ENCODE results near the gene SEC22A. TPM values are rescaled to one million over a fixed set of nuclear protein-coding genes. Genes with fewer than 3 reads are reported as not detected.

The SEC22A gene
- total and polyA plus RNA-seq, 2 of the 8 experiments (the other 6 are each of a cell fraction or from before 2014, with no cell fraction given): 10.6 to 17.1 TPM

DNA sequence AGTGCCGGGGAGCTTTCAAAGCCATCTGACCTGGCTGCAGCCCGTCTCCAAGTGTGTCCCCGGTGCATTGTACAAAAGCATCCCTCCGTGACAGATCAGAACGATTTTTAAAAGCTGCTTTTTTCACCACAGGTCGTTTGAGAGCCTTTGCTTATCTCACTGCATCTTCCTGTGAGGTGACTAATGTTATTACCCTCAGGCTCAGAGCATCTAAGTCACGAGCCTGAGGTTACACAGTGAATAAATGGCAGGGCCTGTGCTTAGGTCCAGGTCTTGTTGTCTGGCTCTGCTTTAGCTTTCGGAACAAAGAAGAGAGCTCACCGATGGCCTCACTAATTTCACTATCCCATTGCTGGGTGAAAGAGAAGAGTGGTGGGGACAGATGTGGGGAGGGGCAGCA, 83.3 kb downstream of the SEC22A start (continued):
- TF ChIP-seq BACH1 (IDR thresholded peaks at IDR 0.05; ENCODE audit: low read length) (no peak), CHD2 (IDR thresholded peaks at IDR 0.05; ENCODE audit: low read length) (no peak), HDAC2 (IDR thresholded peaks at IDR 0.05; ENCODE audit: borderline replicate concordance in 1 of 2, low read depth in 2 of 2, low read length in 2 of 2) (no peak)
